ENCODE results near the gene CDT1.

CDT1 gene
- total RNA-seq = 0.54 to 9.2 reads per million in 2 experiments

DNA sequence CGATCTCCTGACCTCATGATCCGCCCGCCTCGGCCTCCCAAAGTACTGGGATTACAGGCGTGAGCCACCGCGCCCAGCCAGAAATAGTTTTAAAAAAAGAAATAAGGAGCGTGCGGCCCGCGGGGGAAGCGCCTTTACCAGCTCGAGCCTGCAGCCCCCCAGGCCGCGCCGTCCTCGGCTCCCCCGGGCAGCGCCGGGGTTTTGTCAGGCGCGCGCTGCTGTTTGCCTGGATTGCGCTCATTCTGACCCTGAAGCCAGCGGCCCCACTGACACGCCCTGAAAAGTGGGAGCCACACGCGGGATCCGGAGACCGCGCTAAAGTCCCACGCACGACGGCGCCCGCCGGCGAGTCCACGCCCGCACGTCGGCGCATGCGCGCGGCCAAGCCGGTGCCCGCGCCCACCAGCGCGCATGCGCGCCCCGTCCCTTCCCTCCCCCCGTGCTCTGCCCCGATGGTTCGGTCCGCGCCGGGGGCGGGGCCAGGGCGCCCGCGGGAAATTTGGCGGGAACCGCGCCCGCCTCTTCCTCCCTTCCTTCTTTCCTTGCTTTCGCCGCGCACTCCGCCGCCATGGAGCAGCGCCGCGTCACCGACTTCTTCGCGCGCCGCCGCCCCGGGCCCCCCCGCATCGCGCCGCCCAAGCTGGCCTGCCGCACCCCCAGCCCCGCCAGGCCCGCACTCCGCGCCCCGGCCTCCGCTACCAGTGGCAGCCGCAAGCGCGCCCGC, at the start of gene CDT1:
Gene CDT1, plus strand, starts transcription at position 526 of the 724 bp plus-strand sequence. Its CDS starts 43 bp downstream, at position 569.
- DNase-seq (ENCODE audit: low read depth) = peak; percentile 75

GRCh38 chr16:88754109-88754911, 49.3 kb upstream of the CDT1 start:
- no peak for DNase-seq (ENCODE audit: low read depth)

- no peak for DNase-seq (ENCODE audit: low read depth)
These were observed 48.5 kb upstream of the CDT1 start for GRCh38 chr16:88754912-88755744.

DNA sequence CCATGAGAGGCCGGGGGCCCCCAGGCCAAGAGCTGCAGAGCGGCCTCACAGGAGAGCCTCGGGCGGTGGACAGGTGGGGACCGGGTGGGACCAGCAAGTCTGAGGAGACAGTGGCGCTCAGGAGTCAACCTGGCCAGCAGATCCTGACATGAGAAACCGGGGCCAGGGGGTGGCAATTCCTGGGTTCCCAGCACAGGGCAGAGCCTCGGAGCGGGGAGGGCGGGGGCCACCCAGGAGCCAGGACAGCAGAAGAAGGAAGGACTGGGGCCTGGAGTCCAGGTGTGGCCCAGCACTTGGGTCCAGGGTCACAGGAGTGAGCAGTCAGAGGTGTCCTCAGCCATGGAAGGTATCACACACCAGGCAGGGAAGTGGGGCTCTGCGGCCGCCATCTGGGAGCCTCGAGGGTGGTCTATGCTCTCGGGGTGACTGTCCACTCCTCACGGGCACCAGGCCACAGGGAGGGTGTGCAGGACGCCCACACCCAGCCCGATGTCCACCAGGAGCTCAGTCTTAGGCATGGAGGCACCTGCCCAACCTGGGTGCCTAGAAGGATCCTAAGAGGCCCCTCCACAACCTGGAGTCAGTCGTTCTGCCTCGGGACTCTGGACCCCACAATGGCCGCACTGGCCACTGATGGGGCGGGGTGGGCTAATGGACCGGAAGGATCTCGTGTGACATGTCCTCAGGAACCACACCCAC, 47.7 kb upstream of the CDT1 start:
- DNase-seq (ENCODE audit: low read depth) = no peak

- DNase-seq (ENCODE audit: low read depth) = no peak
These were observed 45.2 kb upstream of the CDT1 start for GRCh38 chr16:88758227-88758943.

- no peak for DNase-seq (ENCODE audit: low read depth)
These were observed 44.7 kb upstream of the CDT1 start for GRCh38 chr16:88758944-88759244.

GRCh38 chr16:88759245-88759975, 44.2 kb upstream of the CDT1 start:
- DNase-seq (ENCODE audit: low read depth) = peak; percentile 50

DNA sequence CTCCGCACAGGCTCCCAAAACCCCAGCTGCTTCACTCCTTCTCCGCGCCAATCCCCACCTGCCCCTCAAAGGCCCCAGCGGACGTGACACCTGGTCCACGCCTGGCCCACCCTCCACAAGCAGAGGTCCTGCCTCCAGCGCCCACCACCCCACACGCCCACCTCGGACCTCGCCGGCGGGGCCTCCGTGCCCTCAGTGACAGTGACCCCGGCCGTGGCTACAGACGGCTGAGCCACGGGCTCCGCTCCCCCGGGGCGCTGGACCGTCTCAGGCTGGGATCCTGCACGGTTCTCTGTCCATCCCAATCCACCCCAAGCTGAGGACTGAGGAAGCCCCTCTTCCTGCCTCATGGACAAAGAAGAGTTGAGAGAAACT, 43.6 kb upstream of the CDT1 start:
- DNase-seq (ENCODE audit: low read depth) = no peak

DNA sequence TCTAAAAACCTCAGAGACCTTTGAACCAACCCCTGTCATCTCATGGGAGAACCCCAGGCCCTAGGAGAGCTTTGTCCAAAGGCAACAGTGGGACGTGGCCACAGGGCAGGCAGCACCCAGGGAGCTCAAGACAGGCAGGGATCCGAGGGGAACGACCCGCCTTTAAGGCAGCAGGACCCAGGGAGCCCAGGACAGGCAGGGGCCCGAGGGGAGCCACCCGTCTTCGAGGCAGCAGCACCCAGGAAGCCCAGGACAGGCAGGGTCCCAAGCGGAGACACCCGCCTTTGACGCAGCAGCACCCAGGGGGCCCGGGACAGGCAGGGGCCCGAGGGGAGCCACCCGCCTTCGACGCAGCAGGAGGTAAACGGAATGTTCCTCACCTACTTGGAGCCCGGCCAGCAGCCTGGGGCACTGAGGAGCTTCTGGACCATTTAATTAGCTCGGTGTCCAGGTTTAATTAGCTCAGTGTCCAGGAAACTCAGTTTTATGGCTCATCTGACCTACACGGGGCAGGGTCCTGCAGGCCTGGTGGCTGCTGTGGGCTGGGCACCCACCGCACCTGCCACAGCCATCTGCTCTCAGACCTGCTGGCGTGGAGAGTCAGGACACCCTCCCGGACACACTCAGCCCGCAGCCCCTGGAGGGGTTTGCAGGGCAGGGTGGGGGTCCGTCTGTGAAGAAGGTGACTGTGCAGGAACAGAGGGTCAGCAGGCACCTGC, 43.0 kb upstream of the CDT1 start:
- no peak for DNase-seq (ENCODE audit: low read depth)

DNA sequence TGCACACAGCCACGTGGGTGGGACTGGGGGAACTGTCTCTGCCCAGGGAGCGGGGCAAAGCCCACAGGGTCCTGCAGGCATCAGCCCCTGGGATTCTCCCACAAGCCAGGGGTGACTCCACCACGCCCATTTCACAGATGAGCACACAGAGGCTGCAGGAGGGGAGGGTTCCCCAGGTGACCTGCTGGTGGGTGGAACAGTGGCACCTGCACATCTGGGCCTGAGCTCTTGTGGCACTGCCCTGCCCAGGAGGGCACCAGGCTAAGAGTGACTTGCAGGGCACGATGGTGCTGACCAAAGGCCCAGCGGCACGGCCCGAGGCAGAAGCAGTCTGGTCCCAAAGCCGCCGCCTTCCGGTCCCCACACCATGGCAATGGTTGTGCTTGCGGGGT, 42.5 kb upstream of the CDT1 start:
- DNase-seq (ENCODE audit: low read depth) = no peak

DNA sequence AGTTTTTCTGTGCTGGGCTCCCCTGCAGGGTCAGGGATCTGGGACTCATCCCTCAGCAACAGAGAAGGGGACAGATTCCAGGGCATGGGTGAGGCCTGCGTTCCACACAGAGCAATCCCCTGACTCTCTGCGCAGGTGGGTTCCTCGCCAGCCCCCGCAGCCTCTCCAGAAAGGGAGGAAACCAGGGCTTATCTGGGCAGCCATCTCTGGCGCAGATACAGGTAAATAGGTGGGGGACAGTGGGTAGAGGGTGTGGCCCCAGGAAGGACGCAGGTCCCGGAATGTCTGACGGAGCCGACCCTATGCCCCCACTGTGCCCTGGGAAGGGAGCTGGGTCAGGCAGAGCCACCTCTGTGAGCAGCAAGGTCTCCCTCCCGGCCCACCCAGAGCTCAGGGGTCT, 41.8 kb upstream of the CDT1 start:
- no peak for DNase-seq (ENCODE audit: low read depth)

- DNase-seq (ENCODE audit: low read depth) = no peak
These were observed 41.2 kb upstream of the CDT1 start for GRCh38 chr16:88762258-88762870.

DNA sequence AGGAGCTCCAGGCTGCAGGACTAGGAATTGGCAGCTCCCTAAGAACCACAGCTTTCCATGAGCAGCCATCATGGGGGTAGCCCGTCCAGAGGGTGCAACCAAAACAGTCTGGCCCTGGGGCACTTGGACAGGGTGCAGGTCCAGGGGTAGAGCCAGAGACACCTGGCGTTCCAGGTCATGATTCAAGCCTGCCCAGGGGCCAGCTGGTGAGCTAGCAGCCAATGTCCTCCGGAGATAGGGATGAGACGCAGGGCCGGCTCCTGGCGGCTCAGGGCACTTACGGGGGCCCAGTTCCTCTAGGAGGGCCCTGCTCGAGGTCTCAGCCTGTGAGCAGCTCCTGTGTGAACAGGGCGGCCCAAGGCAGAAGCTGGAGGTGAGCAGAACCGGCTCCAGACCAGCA, 40.6 kb upstream of the CDT1 start:
- no peak for DNase-seq (ENCODE audit: low read depth)

DNA sequence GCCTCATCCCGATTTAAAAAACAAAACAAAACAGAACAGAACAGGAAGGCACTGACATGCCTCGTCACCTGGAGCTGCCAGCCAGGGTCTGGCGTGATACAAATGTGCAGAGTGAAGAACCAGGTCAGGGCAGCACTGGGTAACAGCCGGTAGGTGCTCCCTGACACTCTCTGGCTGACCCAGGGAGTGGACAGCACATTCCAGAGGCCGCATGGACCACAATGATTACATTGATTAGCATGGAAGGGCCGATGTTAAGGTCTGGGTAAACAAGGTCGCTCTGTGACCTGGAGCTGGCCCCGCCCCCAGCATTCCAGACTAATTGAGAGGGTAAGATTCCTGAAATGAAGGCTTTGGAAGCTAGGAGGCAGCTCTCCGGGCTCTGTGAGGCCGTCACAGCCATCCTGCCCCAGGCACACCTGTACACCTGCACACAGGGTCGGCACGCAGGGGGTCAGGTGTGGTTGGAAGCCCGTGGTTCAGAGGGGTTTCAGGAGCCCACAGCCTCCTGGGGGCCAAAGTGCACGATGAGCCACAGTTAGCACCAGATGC, 40.0 kb upstream of the CDT1 start:
- no peak for DNase-seq (ENCODE audit: low read depth)

GRCh38 chr16:88764080-88764479, 39.5 kb upstream of the CDT1 start:
- no peak for DNase-seq (ENCODE audit: low read depth)

DNA sequence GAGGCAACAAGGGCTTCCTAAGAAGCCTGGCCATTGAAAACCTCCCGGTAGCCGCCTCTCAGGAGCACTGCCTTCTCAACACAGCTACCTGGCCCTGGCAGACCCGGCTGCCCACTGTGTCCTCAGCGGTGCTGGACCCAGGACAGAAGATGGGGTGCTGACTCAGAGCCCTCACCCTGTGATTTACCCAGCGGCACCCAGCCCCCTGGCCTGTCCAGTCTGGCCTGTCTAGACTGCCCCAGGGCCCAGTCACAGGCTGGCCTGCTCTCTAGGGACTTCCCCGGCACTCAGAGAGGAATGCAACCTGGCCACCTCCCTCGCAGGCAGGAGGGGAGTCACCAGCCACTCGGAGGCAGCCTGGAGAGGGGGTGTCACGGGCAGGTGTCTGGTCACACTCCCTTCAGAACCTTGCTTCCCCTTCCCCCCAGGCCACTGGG, 38.7 kb upstream of the CDT1 start:
- DNase-seq (ENCODE audit: low read depth) = no peak

- no peak for DNase-seq (ENCODE audit: low read depth)
These were observed 36.6 kb upstream of the CDT1 start for GRCh38 chr16:88766975-88767374.

- DNase-seq (ENCODE audit: low read depth) = no peak
These were observed 36.0 kb upstream of the CDT1 start for GRCh38 chr16:88767546-88768070.

Measured in T follicular helper cell (primary cell).